Fibroblast of pulmonary artery (primary cell): ENCODE data around the gene MORN5.

ENCODE experiments used
- DNase-seq: peaks from one replicate; pipeline ENCODE4 v3.0.0-alpha.2; 2010; ENCODE audit warnings: low read depth
- H3K4me3 ChIP-seq: replicated peaks from 2 replicates; pipeline ENCODE4 v1.5.1; 2011; ENCODE audit warnings: low read depth, mild to moderate bottlenecking, control low read depth, low read length, moderate library complexity
- CTCF ChIP-seq: IDR thresholded peaks from 2 replicates; pipeline ENCODE4 v1.5.1; 2011; ENCODE audit warnings: mild to moderate bottlenecking, control low read depth, low read length, inconsistent platforms; ENCODE audit errors: missing control alignments

Gene MORN5

GRCh38 chr9:122121391-122121790, 38.3 kb upstream of the MORN5 start:
- no peak for TF ChIP-seq CTCF
- no peak for DNase-seq

GRCh38 chr9:122121931-122122330, 37.8 kb upstream of the MORN5 start:
- DNase-seq: no peak
- no peak for TF ChIP-seq CTCF
- no peak overlapping the region for H3K4me3 ChIP-seq

More at GRCh38 chr9:122121391-122121790, 38.3 kb upstream of the MORN5 start:
- H3K4me3 ChIP-seq: no peak overlapping the region

GRCh38 chr9:122122468-122122867, 37.2 kb upstream of the MORN5 start:
- no peak overlapping the region for H3K4me3 ChIP-seq
- DNase-seq: no peak
- no peak for TF ChIP-seq CTCF

GRCh38 chr9:122122903-122123632, 36.6 kb upstream of the MORN5 start:
- peak; percentile 80 for DNase-seq
- no peak for TF ChIP-seq CTCF

GRCh38 chr9:122124048-122124447, 35.7 kb upstream of the MORN5 start:
- TF ChIP-seq CTCF: no peak
- H3K4me3 ChIP-seq: no peak overlapping the region
- no peak for DNase-seq

More at GRCh38 chr9:122122903-122123632, 36.6 kb upstream of the MORN5 start:
- no peak overlapping the region for H3K4me3 ChIP-seq

GRCh38 chr9:122124528-122124927, 35.2 kb upstream of the MORN5 start:
- H3K4me3 ChIP-seq: no peak overlapping the region
- DNase-seq: no peak
- no peak for TF ChIP-seq CTCF

- peak; percentile 91 for TF ChIP-seq CTCF
Observed at GRCh38 chr9:122125158-122125508, 34.6 kb upstream of the MORN5 start.

More at GRCh38 chr9:122125158-122125508, 34.6 kb upstream of the MORN5 start:
- H3K4me3 ChIP-seq: no peak overlapping the region
- peak; percentile 83 for DNase-seq
